Prostate gland (tissue), 2 donors: ENCODE results near the gene NAT14.

Source experiments
- POLR2A ChIP-seq: fragments of 450-650 bp; IDR thresholded peaks from one replicate; pipeline ENCODE4 v1.6.1; 2016; ENCODE audit warnings: antibody characterized with exemption, mild to moderate bottlenecking
- POLR2AphosphoS5 ChIP-seq: sonication (generic); formaldehyde crosslinking; IDR thresholded peaks from one replicate; pipeline ENCODE4 v1.6.1; 2017; ENCODE audit warnings: antibody characterized with exemption
- TF ChIP-seq, protein P1 (sequence below), 4 experiments: fragments of 200-600 bp in 2 of 4; fragments of 450-650 bp in 2 of 4; sonication (generic) in 2 of 4; IDR thresholded peaks; 1 replicate in 3 of 4; 2 replicates in 1 of 4; pipeline ENCODE4 v1.5.1; 2016 to 2019; ENCODE audit warnings: antibody characterized with exemption in 4 of 4, mild to moderate bottlenecking in 2 of 4, moderate library complexity in 2 of 4

- TF ChIP-seq, protein P1, sequence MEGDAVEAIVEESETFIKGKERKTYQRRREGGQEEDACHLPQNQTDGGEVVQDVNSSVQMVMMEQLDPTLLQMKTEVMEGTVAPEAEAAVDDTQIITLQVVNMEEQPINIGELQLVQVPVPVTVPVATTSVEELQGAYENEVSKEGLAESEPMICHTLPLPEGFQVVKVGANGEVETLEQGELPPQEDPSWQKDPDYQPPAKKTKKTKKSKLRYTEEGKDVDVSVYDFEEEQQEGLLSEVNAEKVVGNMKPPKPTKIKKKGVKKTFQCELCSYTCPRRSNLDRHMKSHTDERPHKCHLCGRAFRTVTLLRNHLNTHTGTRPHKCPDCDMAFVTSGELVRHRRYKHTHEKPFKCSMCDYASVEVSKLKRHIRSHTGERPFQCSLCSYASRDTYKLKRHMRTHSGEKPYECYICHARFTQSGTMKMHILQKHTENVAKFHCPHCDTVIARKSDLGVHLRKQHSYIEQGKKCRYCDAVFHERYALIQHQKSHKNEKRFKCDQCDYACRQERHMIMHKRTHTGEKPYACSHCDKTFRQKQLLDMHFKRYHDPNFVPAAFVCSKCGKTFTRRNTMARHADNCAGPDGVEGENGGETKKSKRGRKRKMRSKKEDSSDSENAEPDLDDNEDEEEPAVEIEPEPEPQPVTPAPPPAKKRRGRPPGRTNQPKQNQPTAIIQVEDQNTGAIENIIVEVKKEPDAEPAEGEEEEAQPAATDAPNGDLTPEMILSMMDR (IDR thresholded peaks at IDR 0.05) = no peak
- no peak for TF ChIP-seq POLR2A
- peak; percentile 8 for TF ChIP-seq POLR2AphosphoS5
These were observed 32.1 kb upstream of the NAT14 start for GRCh38 chr19:55452749-55453346.
